Memory B cell (primary cell): ENCODE data around the gene ACVR2B.

ENCODE experiments used
- ATAC-seq: fragments of 150-1000 bp; cut with Tn5 transposase; 2 replicates; pipeline ENCODE4 v1.10.0; 2021; ENCODE audit warnings: low read depth, mild to moderate bottlenecking, moderate library complexity
- DNase-seq, 2 donors: peaks; one replicate each; pipeline ENCODE4 v3.0.0; 2022; ENCODE audit warnings: low spot score in 2 of 2
- H3K27ac Mint-ChIP-seq: one replicate; pipeline ENCODE4 v1.8.0; 2022; ENCODE audit warnings: mild to moderate bottlenecking, moderate library complexity, mixed read lengths
- H3K27me3 Mint-ChIP-seq: one replicate; pipeline ENCODE4 v1.8.0; 2022; ENCODE audit warnings: mixed read lengths
- H3K36me3 Mint-ChIP-seq: one replicate; pipeline ENCODE4 v1.8.0; 2022; ENCODE audit warnings: mild to moderate bottlenecking, mixed read lengths
- H3K4me1 Mint-ChIP-seq: one replicate; pipeline ENCODE4 v1.8.0; 2022; ENCODE audit warnings: mixed read lengths
- H3K4me3 Mint-ChIP-seq: one replicate; pipeline ENCODE4 v1.8.0; 2022; ENCODE audit warnings: mild to moderate bottlenecking, moderate library complexity, mixed read lengths
- H3K9me3 Mint-ChIP-seq: one replicate; pipeline ENCODE4 v1.8.0; 2022; ENCODE audit warnings: mixed read lengths

ACVR2B gene

GRCh38 chr3:38519651-38520050 is 66.0 kb downstream of the ACVR2B start:
- Mint-ChIP-seq H3K4me1 (peaks cover 8% of the 10 kb centered on the region), H3K4me3 (no peak overlapping the region), H3K27ac (peak overlapping the region; percentile 53)

DNA sequence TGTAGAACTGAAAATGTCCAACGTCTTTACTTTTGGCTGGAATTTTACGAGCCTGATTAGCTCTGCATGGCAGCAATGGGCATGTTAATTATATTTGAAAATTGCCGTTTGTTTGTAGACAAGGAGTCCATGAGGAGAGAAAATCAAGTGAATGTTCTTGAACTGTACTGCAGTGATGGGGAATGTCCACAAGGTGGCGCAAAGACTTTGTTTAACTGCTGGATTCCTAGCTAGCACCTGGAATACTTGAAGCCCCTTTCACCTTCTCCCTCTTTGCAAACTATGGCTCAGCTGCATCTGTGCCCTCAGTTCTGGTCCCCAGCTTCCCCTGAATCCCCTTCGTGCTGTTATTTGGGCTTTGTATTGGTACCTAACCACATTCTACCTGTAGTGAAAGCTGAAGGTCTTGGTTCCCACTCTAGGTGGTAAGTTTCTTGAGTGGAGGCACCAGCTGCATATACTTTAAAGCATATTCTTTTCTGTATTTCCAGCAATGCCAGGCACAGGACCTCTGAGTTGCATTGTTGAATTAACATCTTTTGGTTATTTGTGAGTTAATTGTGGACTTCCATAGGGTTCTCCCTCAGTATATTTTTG is 67.8 kb downstream of the ACVR2B start:
- Mint-ChIP-seq H3K27me3 (no peaks in the 10 kb centered on the region), H3K4me1 (peaks cover 8% of the 10 kb centered on the region), H3K9me3 (no peaks in the 10 kb centered on the region), H3K4me3 (no peak overlapping the region), H3K27ac (no peak overlapping the region), H3K36me3 (peaks cover 15% of the 10 kb centered on the region)
- ATAC-seq, result no peak
- DNase-seq, result peak; percentile 49 to 56

More at GRCh38 chr3:38519651-38520050, 66.0 kb downstream of the ACVR2B start:
- DNase-seq, result no peak
- no peaks in the 10 kb centered on the region for H3K9me3 Mint-ChIP-seq
- no peak for ATAC-seq
- no peaks in the 10 kb centered on the region for H3K27me3 Mint-ChIP-seq
- peaks cover 7% of the 10 kb centered on the region for H3K36me3 Mint-ChIP-seq

DNA sequence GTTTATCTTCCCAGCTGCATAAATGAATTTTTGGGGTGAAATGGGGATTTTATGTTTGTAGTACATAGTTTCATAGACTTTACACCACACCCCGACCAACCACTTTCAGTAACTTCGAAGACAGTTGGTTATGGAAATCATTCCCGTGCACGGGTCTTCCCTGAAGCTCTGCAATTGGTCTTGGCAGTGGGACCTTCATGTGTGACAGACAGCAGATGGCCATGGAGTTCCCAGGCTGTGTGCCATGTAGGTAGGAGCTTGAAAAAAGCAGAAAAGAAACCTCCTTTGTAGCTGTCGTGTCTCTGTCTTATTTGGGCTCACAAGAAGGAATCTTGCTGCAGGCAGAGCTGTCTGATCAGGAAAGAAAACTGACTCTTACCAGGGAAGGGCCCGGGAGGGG is 68.3 kb downstream of the ACVR2B start:
- no peak overlapping the region for H3K4me3 Mint-ChIP-seq
- H3K4me1 Mint-ChIP-seq, result peaks cover 8% of the 10 kb centered on the region
- no peak for ATAC-seq
- H3K27ac Mint-ChIP-seq, result no peak overlapping the region
- no peaks in the 10 kb centered on the region for H3K9me3 Mint-ChIP-seq
- no peak for DNase-seq
- no peaks in the 10 kb centered on the region for H3K27me3 Mint-ChIP-seq
- peaks cover 20% of the 10 kb centered on the region for H3K36me3 Mint-ChIP-seq

- no peak for DNase-seq
- peaks cover 8% of the 10 kb centered on the region for H3K4me1 Mint-ChIP-seq
- H3K27me3 Mint-ChIP-seq, result no peaks in the 10 kb centered on the region
- H3K27ac Mint-ChIP-seq, result no peak overlapping the region
- no peak for ATAC-seq
- peaks cover 29% of the 10 kb centered on the region for H3K36me3 Mint-ChIP-seq
- no peaks in the 10 kb centered on the region for H3K9me3 Mint-ChIP-seq
- no peak overlapping the region for H3K4me3 Mint-ChIP-seq
Measured at GRCh38 chr3:38524141-38524739, 70.5 kb downstream of the ACVR2B start.

- Mint-ChIP-seq H3K27me3 (no peaks in the 10 kb centered on the region), H3K36me3 (peaks cover 34% of the 10 kb centered on the region), H3K4me3 (no peak overlapping the region), H3K4me1 (no peaks in the 10 kb centered on the region), H3K9me3 (no peaks in the 10 kb centered on the region), H3K27ac (no peak overlapping the region)
- DNase-seq (no peak), ATAC-seq (no peak)
Measured at GRCh38 chr3:38526792-38527191, 73.1 kb downstream of the ACVR2B start.

DNA sequence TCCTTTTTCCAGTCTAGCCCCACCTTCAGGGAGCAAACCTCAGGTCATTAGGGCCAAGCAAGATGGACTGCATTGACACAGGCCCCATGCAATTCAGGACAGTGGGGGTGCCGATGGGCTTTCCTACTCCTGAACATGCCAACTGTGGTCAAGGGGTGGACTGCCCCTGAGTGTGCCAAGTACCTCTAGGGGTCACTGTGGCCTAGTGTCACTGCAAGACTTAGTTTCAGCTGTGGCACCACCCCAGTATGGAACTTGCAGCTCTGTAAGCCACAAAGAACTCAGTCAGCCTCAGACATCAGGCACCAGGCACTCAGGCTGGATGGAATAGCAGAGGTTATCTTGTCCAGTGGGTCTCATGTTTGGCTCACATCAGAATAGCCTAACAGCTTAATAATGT is 74.8 kb downstream of the ACVR2B start:
- Mint-ChIP-seq H3K4me3 (no peak overlapping the region), H3K36me3 (peaks cover 35% of the 10 kb centered on the region), H3K27ac (no peak overlapping the region), H3K27me3 (no peaks in the 10 kb centered on the region), H3K4me1 (no peaks in the 10 kb centered on the region), H3K9me3 (no peaks in the 10 kb centered on the region)
- DNase-seq, result no peak
- ATAC-seq, result no peak

GRCh38 chr3:38532529-38532928 is 78.8 kb downstream of the ACVR2B start:
- no peak overlapping the region for H3K27ac Mint-ChIP-seq
- H3K9me3 Mint-ChIP-seq, result no peaks in the 10 kb centered on the region
- no peak overlapping the region for H3K4me3 Mint-ChIP-seq
- no peaks in the 10 kb centered on the region for H3K27me3 Mint-ChIP-seq
- DNase-seq (no peak), ATAC-seq (no peak)
- no peaks in the 10 kb centered on the region for H3K4me1 Mint-ChIP-seq
- H3K36me3 Mint-ChIP-seq, result peaks cover 37% of the 10 kb centered on the region

- Mint-ChIP-seq H3K4me3 (no peak overlapping the region), H3K27ac (no peak overlapping the region), H3K27me3 (no peaks in the 10 kb centered on the region), H3K4me1 (no peaks in the 10 kb centered on the region), H3K9me3 (no peaks in the 10 kb centered on the region), H3K36me3 (peaks cover 35% of the 10 kb centered on the region)
- DNase-seq (no peak), ATAC-seq (no peak)
Measured at GRCh38 chr3:38533285-38533976, 79.7 kb downstream of the ACVR2B start.

- no peaks in the 10 kb centered on the region for H3K4me1 Mint-ChIP-seq
- ATAC-seq (no peak), DNase-seq (no peak)
- no peaks in the 10 kb centered on the region for H3K9me3 Mint-ChIP-seq
- H3K27me3 Mint-ChIP-seq, result no peaks in the 10 kb centered on the region
- H3K4me3 Mint-ChIP-seq, result no peak overlapping the region
- peaks cover 36% of the 10 kb centered on the region for H3K36me3 Mint-ChIP-seq
- no peak overlapping the region for H3K27ac Mint-ChIP-seq
Measured at GRCh38 chr3:38534180-38534579, 80.5 kb downstream of the ACVR2B start.

- DNase-seq (no peak), ATAC-seq (no peak)
- peaks cover 37% of the 10 kb centered on the region for H3K36me3 Mint-ChIP-seq
- H3K27ac Mint-ChIP-seq, result no peak overlapping the region
- no peaks in the 10 kb centered on the region for H3K27me3 Mint-ChIP-seq
- no peaks in the 10 kb centered on the region for H3K9me3 Mint-ChIP-seq
- no peaks in the 10 kb centered on the region for H3K4me1 Mint-ChIP-seq
- H3K4me3 Mint-ChIP-seq, result no peak overlapping the region
Measured at GRCh38 chr3:38534604-38535003, 80.9 kb downstream of the ACVR2B start.

DNA sequence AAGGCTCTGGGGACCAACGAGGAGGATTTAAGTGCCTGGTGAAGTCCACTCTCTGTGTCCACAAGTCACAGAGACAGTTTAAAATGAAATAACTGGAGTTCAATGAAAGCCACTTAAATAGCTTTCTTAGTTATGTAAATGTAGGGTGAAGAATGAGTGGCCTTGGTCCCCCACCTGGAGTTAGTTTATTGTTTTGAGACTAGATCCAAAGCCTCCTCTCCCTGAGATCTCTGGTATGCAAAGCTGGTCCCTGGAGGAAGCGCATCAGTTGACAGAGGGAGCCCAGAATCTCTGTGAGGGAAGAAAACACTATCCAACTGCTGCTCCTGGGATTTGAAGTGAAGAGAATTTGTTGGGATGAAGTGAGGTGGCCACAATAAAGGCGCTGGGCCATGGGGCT is 83.0 kb downstream of the ACVR2B start:
- DNase-seq, result no peak
- H3K4me3 Mint-ChIP-seq, result no peak overlapping the region
- peaks cover 32% of the 10 kb centered on the region for H3K36me3 Mint-ChIP-seq
- no peaks in the 10 kb centered on the region for H3K4me1 Mint-ChIP-seq
- H3K27ac Mint-ChIP-seq, result no peak overlapping the region
- ATAC-seq, result no peak
- no peaks in the 10 kb centered on the region for H3K9me3 Mint-ChIP-seq
- no peaks in the 10 kb centered on the region for H3K27me3 Mint-ChIP-seq

- Mint-ChIP-seq H3K4me3 (no peak overlapping the region), H3K36me3 (peaks cover 28% of the 10 kb centered on the region), H3K9me3 (no peaks in the 10 kb centered on the region), H3K27me3 (no peaks in the 10 kb centered on the region), H3K4me1 (no peaks in the 10 kb centered on the region), H3K27ac (no peak overlapping the region)
- ATAC-seq (no peak), DNase-seq (no peak)
Measured at GRCh38 chr3:38538773-38539353, 85.2 kb downstream of the ACVR2B start.

DNA sequence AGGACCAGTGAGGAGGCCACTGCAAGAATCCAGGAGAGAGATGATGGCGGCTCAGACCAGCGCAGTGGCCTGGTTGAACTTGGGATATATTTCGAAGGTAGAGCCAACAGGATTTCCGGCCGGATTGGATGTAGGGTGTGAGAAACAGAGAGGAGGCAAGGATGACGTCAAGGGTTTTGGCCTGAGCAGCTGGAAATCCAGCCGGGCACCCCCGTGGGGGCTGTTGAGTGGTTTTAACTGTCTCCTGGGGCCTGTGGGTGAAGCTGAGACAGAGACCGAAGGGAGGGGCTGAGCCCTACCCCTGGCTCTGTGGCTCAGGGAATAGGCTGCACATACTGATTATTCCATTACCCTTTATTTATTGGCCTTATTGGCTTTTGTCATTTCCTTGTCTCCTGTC is 88.1 kb downstream of the ACVR2B start:
- no peak for ATAC-seq
- Mint-ChIP-seq H3K36me3 (peaks cover 8% of the 10 kb centered on the region), H3K9me3 (no peaks in the 10 kb centered on the region), H3K27ac (peak overlapping the region; percentile 5), H3K27me3 (peaks cover 3% of the 10 kb centered on the region), H3K4me3 (no peak overlapping the region), H3K4me1 (no peaks in the 10 kb centered on the region)
- no peak for DNase-seq
